ENCODE results near the gene TEX48. TPM values are rescaled to one million over a fixed set of nuclear protein-coding genes. Genes with fewer than 3 reads are reported as not detected.

The TEX48 gene
- total RNA-seq, 1 experiment from 2014 or later, result 2.4 TPM

DNA sequence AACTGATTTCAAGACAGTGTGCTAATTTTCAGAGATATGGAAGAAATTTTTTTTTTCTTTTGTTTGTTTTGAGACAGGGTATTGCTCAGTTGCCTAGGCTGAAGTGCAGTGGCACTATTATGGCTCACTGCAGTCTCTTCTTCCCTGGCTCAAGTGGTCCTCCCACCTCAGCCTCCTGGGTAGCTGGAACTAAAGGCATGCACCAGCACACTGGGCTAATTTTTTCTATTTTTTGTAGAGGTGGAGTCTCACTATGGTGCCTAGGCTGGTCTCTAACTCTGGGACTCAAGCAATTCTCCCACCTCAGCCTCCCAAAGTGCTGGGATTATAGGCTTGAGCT is 9.9 kb upstream of the TEX48 start:
- H2AFZ ChIP-seq (ENCODE audit: low read length), result no peak overlapping the region
- H3K4me1 ChIP-seq (ENCODE audit: insufficient read depth, low read length), result peaks cover 66% of the 10 kb centered on the region
- H3K9me3 ChIP-seq (ENCODE audit: low read length), result no peaks in the 10 kb centered on the region
- no peaks in the 10 kb centered on the region for H3F3A ChIP-seq (ENCODE audit: low read length, unreplicated experiment)
- no peaks in the 10 kb centered on the region for H4K20me1 ChIP-seq (ENCODE audit: low read length)
- TF ChIP-seq EZH2 (IDR thresholded peaks at IDR 0.05; ENCODE audit: low read length, unreplicated experiment) (no peak), EZH2phosphoT487 (IDR thresholded peaks at IDR 0.05; ENCODE audit: borderline replicate concordance, low read length) (no peak)
- TF ChIP-seq, protein P1, sequence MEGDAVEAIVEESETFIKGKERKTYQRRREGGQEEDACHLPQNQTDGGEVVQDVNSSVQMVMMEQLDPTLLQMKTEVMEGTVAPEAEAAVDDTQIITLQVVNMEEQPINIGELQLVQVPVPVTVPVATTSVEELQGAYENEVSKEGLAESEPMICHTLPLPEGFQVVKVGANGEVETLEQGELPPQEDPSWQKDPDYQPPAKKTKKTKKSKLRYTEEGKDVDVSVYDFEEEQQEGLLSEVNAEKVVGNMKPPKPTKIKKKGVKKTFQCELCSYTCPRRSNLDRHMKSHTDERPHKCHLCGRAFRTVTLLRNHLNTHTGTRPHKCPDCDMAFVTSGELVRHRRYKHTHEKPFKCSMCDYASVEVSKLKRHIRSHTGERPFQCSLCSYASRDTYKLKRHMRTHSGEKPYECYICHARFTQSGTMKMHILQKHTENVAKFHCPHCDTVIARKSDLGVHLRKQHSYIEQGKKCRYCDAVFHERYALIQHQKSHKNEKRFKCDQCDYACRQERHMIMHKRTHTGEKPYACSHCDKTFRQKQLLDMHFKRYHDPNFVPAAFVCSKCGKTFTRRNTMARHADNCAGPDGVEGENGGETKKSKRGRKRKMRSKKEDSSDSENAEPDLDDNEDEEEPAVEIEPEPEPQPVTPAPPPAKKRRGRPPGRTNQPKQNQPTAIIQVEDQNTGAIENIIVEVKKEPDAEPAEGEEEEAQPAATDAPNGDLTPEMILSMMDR (conservative IDR thresholded peaks at IDR 0.05; ENCODE audit: low read depth, low read length), result no peak
- ATAC-seq (no peak), DNase-seq (no peak)
- H3K4me2 ChIP-seq (ENCODE audit: low read length), result peak overlapping the region; percentile 60
- CTCF ChIA-PET, result no interaction called here
- no peaks in the 10 kb centered on the region for H3K27me3 ChIP-seq (ENCODE audit: low read length)
- H3K9ac ChIP-seq (ENCODE audit: low read length), result peak overlapping the region; percentile 95
- no TSS peak for BruUV-seq (replicated peaks)
- H3K36me3 ChIP-seq (ENCODE audit: low read depth, low read length), result no peaks in the 10 kb centered on the region
- H3K4me3 ChIP-seq (ENCODE audit: low read length), result no peak overlapping the region
- H3K27ac ChIP-seq (ENCODE audit: low read length), result peak overlapping the region; percentile 98
- H3K79me2 ChIP-seq (ENCODE audit: low read length), result no peaks in the 10 kb centered on the region
- intact Hi-C loops (cut with micrococcal nuclease), result loop anchor here (1.0 kb wide), 2 partner anchors 26 to 42 kb away; no protein-coding TSS in a partner anchor
- POLR2A ChIA-PET (ENCODE audit: unreplicated experiment), result interaction anchor here (0.7 kb wide), 1 partner anchor 45 kb away, joined by 5 read pairs; no protein-coding TSS in a partner anchor
- H3K9me2 ChIP-seq (replicated peaks; ENCODE audit: low read length), result no peaks in the 10 kb centered on the region

DNA sequence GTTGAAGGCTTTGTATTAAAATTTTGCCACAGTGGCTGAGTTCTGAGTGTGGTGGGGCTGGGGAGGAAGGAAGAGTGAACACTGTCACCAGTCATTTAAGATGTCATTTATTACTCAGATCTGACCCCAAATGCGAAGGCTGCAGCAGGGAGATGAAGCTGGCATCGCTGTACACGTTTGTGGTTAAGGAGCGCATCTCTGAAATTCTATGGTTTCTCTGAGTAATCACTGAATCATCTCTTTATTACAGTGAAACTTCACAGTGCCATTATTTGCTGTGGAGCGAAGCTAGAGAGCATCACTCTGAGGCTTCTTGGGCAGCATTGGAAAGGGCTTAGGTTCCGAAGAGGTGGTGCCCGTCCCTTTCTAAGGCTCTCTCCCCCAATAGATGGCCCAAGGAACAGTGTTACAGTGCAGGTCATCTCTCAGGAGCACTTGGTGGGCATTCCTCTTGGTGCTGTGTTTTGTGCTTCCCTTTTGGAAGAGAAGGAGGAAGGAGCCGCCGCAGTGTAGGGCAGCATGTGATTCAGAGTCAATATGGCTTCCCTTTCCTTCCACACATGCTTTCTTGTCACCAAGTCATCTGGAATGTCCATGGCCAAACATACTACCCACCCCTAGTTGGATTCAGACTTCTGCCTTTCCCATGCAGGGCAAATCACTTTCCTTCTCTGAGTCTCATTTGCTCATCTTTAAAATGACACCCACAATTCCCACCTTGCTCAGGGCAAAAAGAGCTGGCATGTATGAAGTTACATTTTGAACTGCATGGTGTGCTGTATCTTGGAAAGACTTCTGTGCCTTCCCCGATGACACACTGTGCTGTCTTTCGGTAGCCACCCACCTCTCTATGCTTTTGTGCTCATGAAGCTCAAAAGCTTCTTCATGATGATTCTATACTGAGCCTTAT is 9.3 kb upstream of the TEX48 start:
- Histone ChIP-seq H3K9me2 (replicated peaks; ENCODE audit: low read length) (no peaks in the 10 kb centered on the region), H3K36me3 (ENCODE audit: low read depth, low read length) (no peaks in the 10 kb centered on the region), H3K27me3 (ENCODE audit: low read length) (no peaks in the 10 kb centered on the region), H3K27ac (ENCODE audit: low read length) (peak overlapping the region; percentile 98), H3K4me1 (ENCODE audit: insufficient read depth, low read length) (peaks cover 68% of the 10 kb centered on the region), H3K9me3 (ENCODE audit: low read length) (no peaks in the 10 kb centered on the region), H3K9ac (ENCODE audit: low read length) (peak overlapping the region; percentile 95), H3K79me2 (ENCODE audit: low read length) (no peaks in the 10 kb centered on the region), H4K20me1 (ENCODE audit: low read length) (no peaks in the 10 kb centered on the region), H3K4me2 (ENCODE audit: low read length) (peak overlapping the region; percentile 60), H3F3A (ENCODE audit: low read length, unreplicated experiment) (no peaks in the 10 kb centered on the region), H2AFZ (ENCODE audit: low read length) (no peak overlapping the region), H3K4me3 (ENCODE audit: low read length) (no peak overlapping the region)
- DNase-seq, result peak; percentile 96
- ChIA-PET POLR2A (ENCODE audit: unreplicated experiment) (interaction anchor here (0.7 kb wide), 2 partner anchors 46 to 217 kb away, joined by 5 to 7 read pairs; no protein-coding TSS in a partner anchor), CTCF (interaction anchor here (0.7 kb wide), 1 partner anchor 28 kb away, joined by 4 read pairs; no protein-coding TSS in a partner anchor)
- TF ChIP-seq, protein P1 (conservative IDR thresholded peaks at IDR 0.05; ENCODE audit: low read depth, low read length), result no peak
- TF ChIP-seq EZH2phosphoT487 (IDR thresholded peaks at IDR 0.05; ENCODE audit: borderline replicate concordance, low read length) (no peak), EZH2 (IDR thresholded peaks at IDR 0.05; ENCODE audit: low read length, unreplicated experiment) (no peak)
- TSS peak; percentile 91 for BruUV-seq (replicated peaks)
- intact Hi-C loops (cut with micrococcal nuclease), result loop anchor here (1.0 kb wide), 2 partner anchors 27 to 43 kb away; no protein-coding TSS in a partner anchor
- peak; percentile 75 for ATAC-seq

Data from PC-3 (cell line).